SKM-1 (cell line): ENCODE measurements around the gene CRHR2.
A peak's percentile ranks its signal among the peaks of the same experiment; 100 is the strongest.
"Not testable (repeated sequence)": the region's sequence is repeated elsewhere in the genome, so short reads cannot be mapped to it uniquely, and the experiment has no call there.

Experiments used
- DNase-seq: peaks from one replicate; lab custom pipeline; 2025; ENCODE audit not compliant: unreplicated experiment; lab: John Stamatoyannopoulos, UW

CRHR2 gene

GRCh38 chr7:30682212-30683083 is at the start of gene CRHR2:
CRHR2 (minus strand) TSS chr7:30682456; CDS start chr7:30682280, 176 bp downstream.
- DNase-seq, result no peak

- DNase-seq, result no peak
Measured at GRCh38 chr7:30731581-30731980, 49.3 kb upstream of the CRHR2 start.

- no peak for DNase-seq
Measured at GRCh38 chr7:30730996-30731395, 48.7 kb upstream of the CRHR2 start.

GRCh38 chr7:30730097-30730496 is 47.8 kb upstream of the CRHR2 start:
- no peak for DNase-seq

GRCh38 chr7:30729642-30730041 is 47.4 kb upstream of the CRHR2 start:
- DNase-seq, result no peak

GRCh38 chr7:30728591-30729100 is 46.4 kb upstream of the CRHR2 start:
- DNase-seq, result no peak

GRCh38 chr7:30727061-30727945 is 45.0 kb upstream of the CRHR2 start:
- peak; percentile 13 for DNase-seq

GRCh38 chr7:30726296-30727006 is 44.2 kb upstream of the CRHR2 start:
- DNase-seq, result no peak

GRCh38 chr7:30723776-30724175 is 41.5 kb upstream of the CRHR2 start:
- no peak for DNase-seq

GRCh38 chr7:30722671-30723070 is 40.4 kb upstream of the CRHR2 start:
- no peak for DNase-seq

- no peak for DNase-seq
Measured at GRCh38 chr7:30722187-30722586, 39.9 kb upstream of the CRHR2 start.

GRCh38 chr7:30721211-30721610 is 39.0 kb upstream of the CRHR2 start:
- DNase-seq, result no peak

GRCh38 chr7:30719434-30719833 is 37.2 kb upstream of the CRHR2 start:
- DNase-seq, result not testable (repeated sequence)

- no peak for DNase-seq
Measured at GRCh38 chr7:30717181-30717580, 34.9 kb upstream of the CRHR2 start.

- no peak for DNase-seq
Measured at GRCh38 chr7:30714129-30714528, 31.9 kb upstream of the CRHR2 start.

GRCh38 chr7:30713392-30713791 is 31.1 kb upstream of the CRHR2 start:
- DNase-seq, result no peak

GRCh38 chr7:30710669-30711068 is 28.4 kb upstream of the CRHR2 start:
- no peak for DNase-seq

- no peak for DNase-seq
Measured at GRCh38 chr7:30709549-30709948, 27.3 kb upstream of the CRHR2 start.

- no peak for DNase-seq
Measured at GRCh38 chr7:30708983-30709382, 26.7 kb upstream of the CRHR2 start.

GRCh38 chr7:30708412-30708811 is 26.2 kb upstream of the CRHR2 start:
- DNase-seq, result no peak
